MM.1S (cell line): ENCODE measurements around the gene ESD.

ENCODE experiments used
- CTCF ChIP-seq: fragments of 300-600 bp; sonication (generic); IDR thresholded peaks from 2 replicates; pipeline ENCODE4 v1.5.1; 2016; ENCODE audit warnings: antibody characterized with exemption, low read length, mixed read lengths
- EZH2 ChIP-seq: fragments of 300-600 bp; sonication (generic); optimal IDR thresholded peaks from 2 replicates; pipeline ENCODE3; 2017; ENCODE audit warnings: low read depth, mild to moderate bottlenecking, antibody characterized with exemption, low read length, mixed read lengths
- EZH2phosphoT487 ChIP-seq: fragments of 300-600 bp; sonication (generic); IDR thresholded peaks from 2 replicates; pipeline ENCODE4 v1.6.1; 2018; ENCODE audit warnings: antibody characterized with exemption, low read length

GRCh38 chr13:46761866-46762265 is 35.1 kb downstream of the ESD start:
- TF ChIP-seq EZH2phosphoT487 (no peak), CTCF (no peak), EZH2 (no peak)
